Activated B cell treated with CpG ODN at 0.5 μM for 24 hours (primary cell): ENCODE data around the gene CORO6. TPM values are rescaled to one million over a fixed set of nuclear protein-coding genes. Genes with fewer than 3 reads are reported as not detected.

Source experiments
- ATAC-seq: fragments of 200-7000 bp; cut with Tn5 transposase; one replicate; pipeline ENCODE4 v1.10.0; 2021; ENCODE audit warnings: low read depth, mild to moderate bottlenecking, moderate library complexity
- CTCF ChIA-PET: fragments of 350-600 bp; sonication (Branson Sonifier 250); formaldehyde crosslinking; loops from one replicate; lab custom pipeline; 2021; ENCODE audit warnings: antibody characterized with exemption; lab: Charles Lee
- POLR2A ChIA-PET: fragments of 350-600 bp; sonication (Branson Sonifier 250); formaldehyde crosslinking; loops from one replicate; lab custom pipeline; 2021; ENCODE audit warnings: antibody characterized with exemption; lab: Charles Lee
- DNase-seq: peaks from one replicate; pipeline ENCODE4 v3.0.0; 2022
- H3K27ac Mint-ChIP-seq: one replicate; pipeline ENCODE4 v1.8.0; 2020; ENCODE audit warnings: mixed read lengths
- H3K27me3 Mint-ChIP-seq: one replicate; pipeline ENCODE4 v1.8.0; 2021; ENCODE audit warnings: mixed read lengths
- H3K36me3 Mint-ChIP-seq: one replicate; pipeline ENCODE4 v1.8.0; 2021; ENCODE audit warnings: low read depth, mixed read lengths
- H3K4me1 Mint-ChIP-seq: one replicate; pipeline ENCODE4 v1.8.0; 2021; ENCODE audit warnings: mixed read lengths
- H3K4me3 Mint-ChIP-seq: one replicate; pipeline ENCODE4 v1.8.0; 2020; ENCODE audit warnings: mild to moderate bottlenecking, mixed read lengths
- H3K9me3 Mint-ChIP-seq: one replicate; pipeline ENCODE4 v1.8.0; 2020; ENCODE audit warnings: mixed read lengths
- CTCF ChIP-seq: fragments of 200-600 bp; IDR thresholded peaks from one replicate; pipeline ENCODE4 v1.8.0; 2022; ENCODE audit warnings: antibody characterized with exemption, mild to moderate bottlenecking
- intact Hi-C: fragments of 100-400 bp; cut with micrococcal nuclease; formaldehyde crosslinking; loops from one replicate; pipeline ENCODE4 v1.15.1; 2024
- total RNA-seq: library from RNA; stranded (reverse); gene quantifications from 2 replicates; pipeline ENCODE4 v1.2.3, GENCODE V29; 2022

CORO6 gene
- total RNA-seq, 1 donor from 2014 or later: 4.1 TPM

GRCh38 chr17:29593591-29594518, 28.9 kb downstream of the CORO6 start:
- no peak for TF ChIP-seq CTCF
- Mint-ChIP-seq H3K4me3 (peak overlapping the region; percentile 73), H3K27me3 (no peaks in the 10 kb centered on the region), H3K36me3 (peaks cover 3% of the 10 kb centered on the region), H3K4me1 (peaks cover 38% of the 10 kb centered on the region), H3K9me3 (no peaks in the 10 kb centered on the region), H3K27ac (no peak overlapping the region)
- intact Hi-C loops: loop anchor here (10.0 kb wide), 1 partner anchor 639 kb away; the partner anchor contains the start of gene PHF12
- no peak for ATAC-seq
- no peak for DNase-seq
- CTCF ChIA-PET: interaction anchor here (0.6 to 4.3 kb wide), 9 partner anchors 15 to 224 kb away, joined by 3 to 70 read pairs (median 6); partner anchors contain the start of gene TP53I13
- POLR2A ChIA-PET: interaction anchor here (0.7 to 3.4 kb wide), 8 partner anchors 13 to 204 kb away, joined by 3 to 32 read pairs (median 4); partner anchors contain the start of gene TAOK1

- ATAC-seq (no peak), DNase-seq (no peak)
- Mint-ChIP-seq H3K27ac (no peak within 1 kb of the TSS), H3K36me3 (peaks cover 3% of the 10 kb centered on the region), H3K27me3 (no peaks in the 10 kb centered on the region), H3K4me1 (peaks cover 45% of the 10 kb centered on the region), H3K9me3 (no peaks in the 10 kb centered on the region), H3K4me3 (peak within 1 kb of the TSS; percentile 83)
- no peak for TF ChIP-seq CTCF
- intact Hi-C loops: loop anchor here (10.0 kb wide), 1 partner anchor 638 kb away; the partner anchor contains the start of gene PHF12
- POLR2A ChIA-PET: interaction anchor here (0.6 to 3.4 kb wide), 6 partner anchors 12 to 203 kb away, joined by 3 to 32 read pairs (median 4); partner anchors contain the start of gene TAOK1
- CTCF ChIA-PET: interaction anchor here (1.0 to 4.3 kb wide), 12 partner anchors 9 to 338 kb away, joined by 3 to 70 read pairs (median 8); partner anchors contain the start of genes SSH2 and TP53I13
These were observed 29.7 kb downstream of the CORO6 start, which contains the start of gene ANKRD13B for GRCh38 chr17:29592850-29593551. TSS of gene ANKRD13B (plus strand) at chr17:29593132. CDS start at chr17:29593622, 490 bp downstream.

GRCh38 chr17:29591737-29592608, 30.7 kb downstream of the CORO6 start:
- POLR2A ChIA-PET: interaction anchor here (0.6 to 3.4 kb wide), 9 partner anchors 11 to 202 kb away, joined by 3 to 32 read pairs (median 4); partner anchors contain the start of genes TAOK1 and TP53I13
- peak; percentile 81 for DNase-seq
- no peaks in the 10 kb centered on the region for H3K27me3 Mint-ChIP-seq

More at GRCh38 chr17:29591737-29592608, 30.7 kb downstream of the CORO6 start:
- Mint-ChIP-seq H3K36me3 (peaks cover 3% of the 10 kb centered on the region), H3K27ac (peak overlapping the region; percentile 78), H3K4me1 (peaks cover 53% of the 10 kb centered on the region), H3K9me3 (no peaks in the 10 kb centered on the region), H3K4me3 (peak overlapping the region; percentile 83)
- peak; percentile 52 for ATAC-seq
- peak; percentile 76 for TF ChIP-seq CTCF
- CTCF ChIA-PET: interaction anchor here (0.6 to 4.3 kb wide), 15 partner anchors 8 to 339 kb away, joined by 3 to 70 read pairs (median 8); partner anchors contain the start of gene SSH2
- intact Hi-C loops: loop anchor here (1.0 to 10.0 kb wide), 4 partner anchors 12 to 637 kb away; partner anchors contain the start of gene PHF12
